Panc1 (cell line): ENCODE results near the gene PAX5. TPM values are rescaled to one million over a fixed set of nuclear protein-coding genes. Genes with fewer than 3 reads are reported as not detected.

Source experiments
- ATAC-seq: fragments of 200-7000 bp; cut with Tn5 transposase; 2 replicates; pipeline ENCODE4 v1.9.1; 2020; ENCODE audit warnings: mild to moderate bottlenecking, moderate library complexity
- BruUV-seq: library from RNA; stranded (reverse); fragments of 400-500 nt; replicated peaks from 2 replicates; lab custom pipeline; 2021; lab: Mats Ljungman, UMichigan
- CTCF ChIA-PET: fragments of 300-600 bp; sonication (Branson Sonifier 250); formaldehyde crosslinking; loops from one replicate; lab custom pipeline; 2022; ENCODE audit warnings: antibody characterized with exemption; lab: Charles Lee
- POLR2A ChIA-PET: fragments of 300-600 bp; sonication (Branson Sonifier 250); formaldehyde crosslinking; loops from one replicate; lab custom pipeline; 2022; ENCODE audit warnings: antibody characterized with exemption; lab: Charles Lee
- DNase-seq: peaks from one replicate; pipeline ENCODE4 v3.0.0-alpha.2; 2010; ENCODE audit warnings: low read depth, low spot score
- H3K27ac ChIP-seq: 2 replicates; pipeline ENCODE4 v1.5.1; 2011; ENCODE audit warnings: mild to moderate bottlenecking, low read length, inconsistent platforms
- H3K27me3 ChIP-seq: fragments of 200-500 bp; sonication (Bioruptor generic); 2 replicates; pipeline ENCODE4 v1.6.0; 2014; ENCODE audit warnings: low read length, inconsistent platforms; ENCODE audit not compliant: control insufficient read depth, insufficient read depth
- H3K36me3 ChIP-seq: fragments of 200-500 bp; sonication (Bioruptor generic); 2 replicates; pipeline ENCODE4 v1.5.1; 2014; ENCODE audit warnings: inconsistent platforms, mild to moderate bottlenecking, low read length, moderate library complexity; ENCODE audit not compliant: control insufficient read depth, insufficient read depth
- H3K4me1 ChIP-seq: 2 replicates; pipeline ENCODE4 v1.5.1; 2011; ENCODE audit warnings: inconsistent platforms, mild to moderate bottlenecking, low read length, moderate library complexity; ENCODE audit not compliant: control insufficient read depth, insufficient read depth
- H3K4me3 ChIP-seq, 2 experiments: 2 replicates each; pipeline ENCODE4 v1.5.1; 2011 to 2012; ENCODE audit warnings: low read depth in 2 of 2, low read length in 2 of 2, mild to moderate bottlenecking in 2 of 2, inconsistent platforms in 1 of 2, moderate library complexity in 1 of 2
- H3K9me3 ChIP-seq: fragments of 200-500 bp; sonication (Bioruptor generic); 2 replicates; pipeline ENCODE4 v1.5.1; 2014; ENCODE audit warnings: low read depth, mild to moderate bottlenecking, inconsistent platforms, low read length, moderate library complexity; ENCODE audit not compliant: control insufficient read depth, insufficient read depth
- CTCF ChIP-seq: fragments of 450-650 bp; IDR thresholded peaks from 2 replicates; pipeline ENCODE4 v1.5.1; 2017; ENCODE audit warnings: mild to moderate bottlenecking
- POLR2AphosphoS5 ChIP-seq: IDR thresholded peaks from 2 replicates; pipeline ENCODE4 v1.6.1; 2012; ENCODE audit warnings: mild to moderate bottlenecking, low read depth, low read length, moderate library complexity
- REST ChIP-seq, 2 experiments: IDR thresholded peaks; 2 replicates each; pipeline ENCODE4 v1.6.1; 2011 to 2012; ENCODE audit warnings: low read depth in 2 of 2, control low read depth in 1 of 2, low read length in 1 of 2, mild to moderate bottlenecking in 1 of 2, moderate library complexity in 1 of 2; ENCODE audit not compliant: insufficient read depth in 1 of 2
- SIN3A ChIP-seq: IDR thresholded peaks from 2 replicates; pipeline ENCODE4 v1.6.1; 2012; ENCODE audit warnings: low read depth, mild to moderate bottlenecking, low read length, moderate library complexity, borderline replicate concordance; ENCODE audit not compliant: insufficient read depth
- TCF7L2 ChIP-seq: IDR thresholded peaks from 2 replicates; pipeline ENCODE4 v1.6.1; 2011; ENCODE audit warnings: mild to moderate bottlenecking, low read depth, low read length, inconsistent platforms
- in situ Hi-C: cut with HindIII; loops from 2 replicates; pipeline ENCODE4 v1.10.0; 2016; ENCODE audit warnings: low sequenced_read_pairs, low pct_unique_long_range_greater_than_20kb
- intact Hi-C: fragments of 100-400 bp; cut with micrococcal nuclease; formaldehyde crosslinking; loops from one replicate; pipeline ENCODE4 v1.10.0; 2022; ENCODE audit not compliant: unreplicated experiment
- total RNA-seq: library from RNA; stranded (reverse); gene quantifications from one replicate; pipeline ENCODE4 v1.2.1, GENCODE V29; 2021; ENCODE audit not compliant: unreplicated experiment

The PAX5 gene
- total RNA-seq, 1 experiment from 2014 or later = 0.39 TPM

DNA sequence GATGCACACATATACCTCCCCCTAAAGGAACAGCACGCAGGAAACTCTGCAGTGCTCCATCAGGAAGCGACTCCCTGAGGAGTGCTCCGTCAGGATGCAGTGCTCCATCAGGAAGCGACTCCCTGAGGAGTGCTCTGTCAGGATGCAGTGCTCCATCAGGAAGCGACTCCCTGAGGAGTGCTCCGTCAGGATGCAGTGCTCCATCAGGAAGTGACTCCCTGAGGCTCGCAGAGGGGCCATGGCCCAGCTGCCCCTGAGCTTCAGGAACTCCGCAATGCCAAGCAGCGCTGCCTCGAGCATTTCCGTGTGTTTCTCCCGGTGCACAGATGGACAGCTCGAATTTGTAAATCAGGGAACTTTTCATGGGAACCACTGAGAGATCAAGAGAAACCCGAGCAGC lies 88.1 kb downstream of the PAX5 start:
- in situ Hi-C loops = no loop called here
- Histone ChIP-seq H3K27me3 (no peaks in the 10 kb centered on the region; the same call in 1 of the 2 replicates), H3K36me3 (no peaks in the 10 kb centered on the region), H3K27ac (no peak overlapping the region), H3K4me1 (no peaks in the 10 kb centered on the region; the same call in 1 of the 2 replicates), H3K4me3 (no peak overlapping the region), H3K9me3 (no peaks in the 10 kb centered on the region)
- CTCF ChIA-PET = no interaction called here
- no peak for TF ChIP-seq POLR2AphosphoS5
- no peak for TF ChIP-seq REST (IDR thresholded peaks at IDR 0.05; ENCODE audit: insufficient read depth in 1 of 2, low read depth in 2 of 2, low read length in 1 of 2)
- no peak for TF ChIP-seq SIN3A
- no peak for TF ChIP-seq TCF7L2
- no peak for TF ChIP-seq CTCF
- intact Hi-C loops = no loop called here
- ATAC-seq = no peak
- POLR2A ChIA-PET = interaction anchor here (0.6 kb wide), 1 partner anchor 55 kb away, joined by 3 read pairs; no protein-coding TSS in a partner anchor
- no TSS peak for BruUV-seq
- no peak for DNase-seq

GRCh38 chr9:36942891-36943290 lies 91.2 kb downstream of the PAX5 start:
- H3K27ac ChIP-seq = no peak overlapping the region
- in situ Hi-C loops (no loop called here), intact Hi-C loops (no loop called here)
- no peak overlapping the region for H3K4me3 ChIP-seq
- BruUV-seq = no TSS peak
- DNase-seq (no peak), ATAC-seq (no peak)
- POLR2A ChIA-PET = interaction anchor here (0.6 kb wide), 1 partner anchor 211 kb away, joined by 4 read pairs; no protein-coding TSS in a partner anchor
- no peaks in the 10 kb centered on the region; the same call in 1 of the 2 replicates for H3K4me1 ChIP-seq
- no peaks in the 10 kb centered on the region for H3K27me3 ChIP-seq
- no peaks in the 10 kb centered on the region for H3K36me3 ChIP-seq
- no peaks in the 10 kb centered on the region for H3K9me3 ChIP-seq
- TF ChIP-seq CTCF (no peak), SIN3A (no peak), POLR2AphosphoS5 (no peak)
- CTCF ChIA-PET = interaction anchor here (0.6 kb wide), 1 partner anchor 72 kb away, joined by 4 read pairs; no protein-coding TSS in a partner anchor
